ENCODE data around the gene RPL23.

Gene RPL23

DNA sequence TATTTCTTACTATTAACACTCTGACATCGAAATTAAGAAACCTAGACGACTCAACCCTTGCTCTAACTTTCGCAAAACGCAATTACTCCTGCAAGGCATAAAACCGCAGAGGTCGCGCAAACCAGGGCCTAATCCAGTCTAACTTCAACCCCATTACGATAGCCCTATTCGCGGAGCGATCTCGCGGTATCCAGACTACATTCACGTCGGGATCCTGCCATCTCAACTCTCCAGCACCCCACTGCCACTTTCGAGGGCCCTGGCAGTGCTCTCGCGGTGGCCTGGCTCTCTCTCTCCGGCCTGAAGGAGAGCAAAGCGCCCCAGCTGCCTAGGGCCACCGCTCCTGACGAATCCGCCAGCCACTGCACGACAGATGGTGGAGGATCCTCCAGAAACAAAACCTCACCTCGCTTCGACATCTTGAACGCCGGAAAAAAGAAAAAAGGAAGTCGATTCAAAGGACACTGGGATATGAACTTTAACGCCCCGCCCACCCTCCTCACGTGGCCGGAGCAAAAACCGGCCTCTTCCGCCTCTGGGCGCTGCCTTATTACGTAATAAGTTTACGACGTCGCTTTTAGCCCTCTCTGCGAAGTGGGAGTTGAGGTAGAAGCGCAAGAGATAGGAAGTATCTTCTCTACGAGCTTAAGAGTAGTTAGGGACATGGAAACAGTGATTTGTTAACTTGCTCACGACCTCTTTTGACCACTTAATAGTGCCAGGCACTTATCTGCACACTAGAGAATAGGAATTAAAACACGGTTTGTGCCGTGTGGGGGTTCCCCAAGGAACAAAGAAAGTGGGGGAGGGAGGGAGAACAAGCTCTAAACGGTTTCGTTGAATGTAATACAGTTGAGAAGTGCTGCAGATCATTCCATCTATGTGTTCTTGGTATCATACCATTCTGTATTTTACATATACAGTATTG is at the start of gene RPL23:
Gene RPL23 (minus strand): TSS at position 430 of the 928 bp plus-strand sequence. CDS start 11 bp downstream, at position 419.
- peak; percentile 80 for DNase-seq

DNA sequence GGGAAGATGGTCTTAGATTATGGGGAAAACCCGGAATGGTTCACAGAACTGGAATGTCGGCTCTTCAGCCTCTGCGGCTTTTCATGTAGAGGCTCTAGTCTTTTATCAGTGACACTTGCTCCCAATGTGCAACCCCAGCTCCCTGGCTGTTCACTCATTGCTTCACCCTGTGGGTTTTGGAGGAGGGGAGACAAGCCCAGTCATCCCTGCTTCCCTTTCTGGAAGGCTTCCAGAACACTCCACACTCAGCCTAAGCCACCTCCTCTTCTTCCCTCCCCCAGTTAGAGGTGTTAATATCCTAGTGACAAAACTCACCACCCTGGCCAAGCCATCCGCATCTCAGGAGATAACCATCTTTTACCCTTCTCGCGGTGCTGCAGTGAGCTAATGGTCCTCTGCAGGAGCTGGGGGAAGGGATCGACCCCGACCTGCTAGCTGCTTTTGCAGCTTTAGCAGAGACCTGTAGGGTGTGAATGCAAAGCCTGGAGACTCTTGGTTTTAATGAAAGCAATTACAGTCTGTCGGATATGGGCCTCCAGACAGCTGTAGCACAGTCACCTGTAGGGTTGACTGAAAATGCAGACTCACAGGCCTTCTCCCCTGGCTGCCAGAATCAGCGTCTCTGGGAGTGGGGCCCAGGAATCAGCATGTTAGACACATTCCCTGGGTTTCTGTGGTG is 47.6 kb upstream of the RPL23 start:
- DNase-seq: peak; percentile 84

DNA sequence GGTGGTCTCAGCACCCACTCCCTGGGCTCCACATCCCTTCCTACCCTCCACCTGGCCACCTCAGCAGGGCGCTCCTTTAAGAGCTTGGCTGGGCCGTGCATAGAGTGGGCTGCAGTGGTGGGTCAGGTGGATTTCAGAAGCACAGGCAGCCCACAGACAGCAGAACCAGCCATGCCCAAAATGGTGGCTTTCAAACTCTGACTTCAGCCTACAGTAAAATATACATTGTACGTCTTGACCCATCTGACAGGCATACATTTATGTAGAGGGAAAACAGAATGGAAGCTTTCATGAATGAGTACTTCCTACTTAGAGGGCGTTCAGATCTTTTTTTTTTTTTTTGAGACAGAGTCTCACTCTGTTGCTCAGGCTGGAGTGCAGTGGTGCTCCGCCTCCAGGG is 45.9 kb upstream of the RPL23 start:
- no peak for DNase-seq

DNA sequence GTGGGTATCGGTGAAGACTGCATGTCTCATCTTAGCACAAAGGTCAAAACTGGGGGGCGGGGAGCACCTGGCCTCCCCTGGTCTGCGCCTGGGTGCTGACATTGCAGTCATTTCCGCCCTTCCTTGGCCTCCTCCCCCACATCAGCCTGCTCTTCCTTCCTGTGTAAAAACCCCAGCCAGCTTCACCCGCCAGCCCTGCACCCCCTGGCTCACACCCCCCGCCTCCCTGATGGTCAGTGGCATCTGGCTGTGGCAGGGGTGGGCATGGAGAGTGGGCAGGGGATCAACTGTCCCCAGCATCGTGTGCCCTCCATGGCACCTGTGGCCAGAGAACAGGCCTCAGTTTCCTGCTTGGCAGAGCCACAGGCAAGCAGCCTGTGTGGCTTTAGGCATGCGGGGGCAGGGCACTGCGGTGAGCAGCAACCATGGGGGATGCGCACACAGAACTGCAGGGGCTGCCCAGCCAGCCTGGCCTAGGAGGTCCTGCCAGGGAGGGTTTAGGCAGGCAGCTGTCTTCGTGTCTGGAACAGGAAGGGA is 45.4 kb upstream of the RPL23 start:
- peak; percentile 91 for DNase-seq

DNA sequence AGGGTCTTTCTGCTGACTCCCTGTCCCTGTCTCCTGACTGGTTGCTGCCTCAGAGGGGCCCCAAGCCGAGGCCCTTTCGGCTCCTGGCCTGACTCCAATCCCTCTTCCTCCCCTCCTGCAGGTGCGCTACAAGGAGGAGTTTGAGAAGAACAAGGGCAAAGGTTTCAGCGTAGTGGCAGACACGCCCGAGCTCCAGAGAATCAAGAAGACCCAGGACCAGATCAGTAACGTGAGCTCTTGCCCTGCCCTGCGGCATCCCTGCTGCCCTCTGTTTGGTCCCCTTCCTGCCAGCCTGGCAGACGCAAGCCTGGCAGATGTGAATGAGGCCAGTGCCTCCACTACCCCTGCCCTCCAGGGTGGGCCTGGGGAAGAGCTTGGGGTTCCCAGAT is 44.8 kb upstream of the RPL23 start:
- DNase-seq: peak; percentile 58

DNA sequence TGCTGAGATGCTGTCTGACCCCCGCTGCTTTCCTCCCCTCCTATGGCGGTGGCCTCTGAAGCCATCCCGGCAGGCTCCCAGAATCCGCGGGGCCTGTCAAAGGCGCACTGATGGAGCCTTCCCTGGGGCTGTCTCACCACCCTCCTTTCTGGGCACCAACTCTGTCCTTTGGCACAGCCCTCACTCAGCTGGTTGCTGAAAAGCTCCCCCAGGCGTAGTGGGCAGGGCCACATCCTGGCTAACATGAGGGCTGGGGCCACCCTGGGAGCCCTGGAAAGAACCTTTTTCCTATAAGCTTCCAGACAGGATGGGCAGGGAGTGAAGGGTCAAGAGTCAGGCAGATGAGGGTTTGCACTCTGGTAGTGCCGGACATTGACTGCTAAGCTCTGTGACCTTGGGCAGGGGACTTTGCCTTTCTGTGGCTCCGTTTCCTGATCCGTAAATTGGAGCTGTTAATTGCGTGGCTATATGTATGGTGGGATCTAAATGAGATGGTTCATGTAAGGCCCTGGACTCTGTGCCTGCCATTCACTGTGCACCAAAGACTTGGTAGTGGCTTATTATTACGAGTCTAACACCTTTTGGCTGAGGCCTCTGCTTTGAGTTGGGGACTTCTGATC is 44.3 kb upstream of the RPL23 start:
- no peak for DNase-seq

DNA sequence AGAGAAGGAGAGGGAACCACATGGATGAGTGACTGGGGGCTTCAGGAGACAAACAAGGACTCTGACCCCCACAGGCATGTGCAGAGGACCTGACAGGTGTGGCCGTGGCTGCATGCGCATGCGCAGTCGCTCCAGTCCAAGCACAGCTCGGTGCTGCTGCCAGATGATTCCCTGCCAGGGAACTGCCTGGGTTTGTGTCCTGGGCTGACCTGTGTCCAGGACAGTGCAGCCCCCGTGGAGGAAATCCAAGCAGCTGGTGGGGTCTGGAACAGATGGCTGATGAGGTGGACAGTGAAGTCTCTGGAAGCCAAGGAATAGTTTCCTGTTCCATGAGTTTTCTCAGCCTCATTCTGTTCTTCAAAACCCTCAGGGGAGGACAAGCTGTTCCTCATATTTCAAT is 43.7 kb upstream of the RPL23 start:
- no peak for DNase-seq

DNA sequence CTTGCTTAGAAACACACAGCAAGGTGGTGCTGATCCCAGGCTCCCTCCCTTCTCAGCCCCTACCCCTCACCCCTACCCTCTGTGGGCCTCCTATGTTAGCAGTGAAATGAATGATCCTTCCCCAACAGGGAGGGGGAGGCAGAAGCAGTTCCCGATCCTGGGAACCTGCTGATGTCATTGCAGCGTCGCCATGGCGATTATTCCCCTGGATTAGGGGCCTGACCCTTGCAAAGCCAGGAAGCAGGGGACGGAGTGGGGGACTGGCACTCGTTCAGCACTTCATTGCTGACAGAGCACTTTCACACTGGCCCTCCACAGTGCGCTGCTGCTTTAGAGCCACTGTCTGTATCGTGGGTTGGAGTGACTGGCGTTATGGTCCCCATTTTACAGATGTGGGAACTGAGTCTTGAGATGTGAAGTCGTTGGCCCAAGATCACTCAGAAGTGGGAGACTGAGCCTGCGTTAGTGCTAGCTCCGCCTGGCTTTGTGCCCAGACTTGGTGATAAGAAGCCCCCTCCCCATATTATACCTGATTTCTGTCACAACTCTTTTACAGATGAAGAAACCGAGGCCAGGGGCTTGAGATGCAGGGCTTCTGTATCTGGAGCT is 42.9 kb upstream of the RPL23 start:
- DNase-seq: no peak

DNA sequence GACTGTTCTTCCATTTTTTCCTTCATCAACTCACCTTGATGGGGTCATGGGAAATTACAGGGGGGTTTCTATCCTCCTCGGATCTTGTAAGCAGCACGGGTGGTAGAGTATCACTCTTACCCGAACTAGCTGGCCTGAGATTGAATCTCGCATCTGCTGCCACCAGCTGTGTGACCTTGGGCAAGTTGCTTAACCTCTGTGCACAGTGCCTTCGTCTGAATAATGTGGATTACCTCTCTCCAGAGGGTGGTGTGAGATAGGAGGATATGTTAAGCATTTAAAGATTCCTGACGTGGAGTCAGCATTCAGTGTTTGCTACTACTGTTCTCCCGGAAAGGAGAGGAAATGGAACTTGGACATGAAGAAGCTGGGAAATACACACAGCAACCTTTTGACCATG is 40.8 kb upstream of the RPL23 start:
- DNase-seq: no peak

DNA sequence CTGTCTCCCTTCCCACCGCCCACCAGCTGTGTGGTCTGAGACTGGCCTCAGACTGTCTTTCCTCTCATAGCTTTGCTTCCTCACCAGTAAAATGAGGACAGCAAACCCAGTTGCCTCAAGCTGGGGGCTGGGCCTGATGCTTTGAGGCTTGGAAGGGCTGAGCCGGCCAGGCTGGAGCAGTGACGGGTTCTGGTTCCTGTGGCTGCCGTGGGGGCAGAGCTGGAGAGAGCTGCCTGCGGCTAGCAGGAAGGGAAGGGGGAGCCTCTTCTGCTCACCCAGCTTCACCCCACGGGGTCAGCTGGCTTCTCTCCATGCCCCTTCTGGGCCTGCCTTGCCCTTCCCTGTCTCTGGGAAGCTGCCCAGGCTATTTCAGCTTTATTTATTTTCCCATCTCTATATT is 40.1 kb upstream of the RPL23 start:
- peak; percentile 76 for DNase-seq

DNA sequence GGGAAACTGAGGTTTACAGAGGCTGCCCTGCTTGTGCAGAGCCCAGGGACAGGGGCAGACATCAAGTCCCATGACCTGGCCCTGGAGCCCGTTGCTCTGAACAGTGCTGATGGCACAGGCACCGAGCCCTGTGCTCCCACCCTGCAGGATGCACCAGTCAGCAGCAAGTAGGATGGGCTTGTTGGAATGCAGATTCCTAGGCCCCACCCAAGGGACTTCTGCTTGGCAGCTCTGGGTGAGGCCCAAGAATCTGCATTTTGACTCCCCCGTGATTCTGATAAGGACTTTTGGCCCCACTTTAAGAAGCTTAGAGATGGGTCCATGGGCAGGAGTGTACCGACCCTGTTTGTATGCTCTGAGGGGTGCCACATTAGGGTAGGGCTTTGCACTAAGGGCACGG is 39.6 kb upstream of the RPL23 start:
- DNase-seq: no peak

DNA sequence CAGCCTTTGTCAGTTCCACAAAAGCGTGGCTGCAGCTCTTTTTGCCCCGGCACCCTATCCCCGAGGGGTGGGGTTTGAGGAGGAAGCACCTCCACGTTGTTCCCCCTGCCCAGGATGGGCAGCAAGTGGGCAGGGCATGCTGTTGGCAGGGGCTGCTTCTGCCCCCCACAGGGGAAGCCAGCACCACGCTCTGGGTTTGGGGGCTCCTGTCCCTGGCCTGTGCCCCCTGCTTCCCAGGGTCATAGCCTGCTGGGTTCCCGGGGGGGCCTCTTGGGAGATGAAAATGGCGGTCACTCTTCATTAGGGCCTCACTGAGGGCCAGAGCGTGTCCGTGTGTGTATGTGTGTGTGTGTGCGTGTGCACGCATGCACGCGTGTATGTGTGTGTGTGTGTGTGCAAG is 39.1 kb upstream of the RPL23 start:
- no peak for DNase-seq

DNA sequence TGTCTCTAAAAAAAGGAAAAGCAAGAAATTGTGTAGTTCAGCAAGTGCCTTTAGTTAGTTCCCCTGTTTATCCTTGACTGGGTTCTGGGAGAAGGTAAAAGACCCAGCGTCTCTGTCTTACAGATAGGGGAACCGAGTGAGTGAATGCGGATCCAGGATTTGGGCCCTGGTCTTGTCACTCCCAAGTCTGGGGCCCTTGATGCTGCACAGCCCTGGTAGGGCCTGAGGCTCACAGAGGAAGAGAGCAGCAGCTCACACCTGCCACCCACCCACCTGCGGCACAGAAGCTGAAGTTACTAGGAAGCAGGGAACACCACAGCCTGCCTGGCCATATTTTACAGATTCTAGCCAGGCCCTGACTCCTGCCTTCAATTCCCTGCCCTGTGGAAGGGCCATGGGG is 38.6 kb upstream of the RPL23 start:
- no peak for DNase-seq

DNA sequence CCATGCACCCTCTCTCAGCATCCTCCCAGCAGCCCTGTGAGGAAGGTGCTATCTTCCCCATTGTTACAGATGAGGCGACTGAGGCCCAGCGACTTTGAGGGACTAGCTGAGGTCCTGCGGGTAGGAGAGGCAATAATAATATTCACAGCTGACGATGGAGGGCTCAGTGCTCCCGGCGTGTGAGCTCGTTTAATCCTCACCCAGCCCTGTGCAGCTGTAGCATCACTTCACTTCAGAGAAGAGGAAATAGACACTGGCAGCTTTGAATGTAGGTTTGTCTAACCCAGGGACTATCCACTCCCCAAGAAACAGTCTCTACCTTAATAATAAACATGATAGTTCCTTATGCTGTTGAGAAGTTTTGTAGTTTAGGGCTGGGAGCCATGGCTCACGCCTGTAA is 37.9 kb upstream of the RPL23 start:
- DNase-seq: no peak

DNA sequence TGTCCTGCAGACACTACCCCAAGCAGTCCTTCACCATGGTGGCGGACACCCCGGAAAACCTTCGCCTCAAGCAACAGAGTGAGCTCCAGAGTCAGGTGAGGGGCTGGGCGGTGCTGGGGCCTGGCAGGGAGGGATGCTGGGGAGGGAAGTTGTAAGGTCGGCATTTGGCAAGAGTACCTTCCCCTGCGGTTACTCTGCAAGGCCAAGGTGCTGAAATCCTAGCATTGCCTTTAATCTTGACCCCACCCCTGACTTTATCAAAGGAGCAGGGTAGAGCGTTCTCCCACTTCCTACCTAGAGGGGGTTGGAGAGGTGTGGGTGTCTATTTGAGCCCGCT is 36.9 kb upstream of the RPL23 start:
- no peak for DNase-seq

DNA sequence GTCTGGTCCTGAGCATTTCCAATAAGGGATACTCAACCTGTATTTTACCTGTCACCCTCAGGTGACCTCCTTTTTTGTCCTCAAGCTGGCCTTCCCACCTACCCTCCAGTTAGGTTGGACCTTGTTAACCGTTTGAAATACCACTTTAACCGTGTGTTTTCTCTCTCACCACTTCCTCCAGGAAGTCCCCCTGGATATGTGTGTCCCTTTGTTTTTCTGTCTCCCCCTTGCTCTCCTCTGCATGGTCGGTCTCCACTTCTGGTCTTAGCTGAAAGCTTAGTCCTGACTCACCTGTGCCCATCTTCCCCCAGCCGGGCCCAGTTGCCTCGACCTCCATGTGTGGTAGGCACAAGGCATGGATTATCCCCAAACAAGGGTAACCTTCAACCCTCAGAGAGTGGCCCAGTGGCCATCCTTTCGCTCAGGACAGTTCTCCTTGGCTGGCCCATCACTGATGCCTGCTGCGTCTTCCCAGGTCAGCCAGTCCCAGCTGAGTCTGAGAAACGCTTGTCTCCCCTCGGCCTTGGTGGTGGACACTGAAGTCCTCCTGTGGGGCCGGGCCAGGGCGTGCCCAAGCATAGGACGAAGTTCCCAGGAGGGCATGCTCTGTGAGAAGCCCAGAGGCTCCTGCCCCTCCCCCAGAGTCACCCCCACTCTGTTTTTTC is 36.4 kb upstream of the RPL23 start:
- no peak for DNase-seq

DNA sequence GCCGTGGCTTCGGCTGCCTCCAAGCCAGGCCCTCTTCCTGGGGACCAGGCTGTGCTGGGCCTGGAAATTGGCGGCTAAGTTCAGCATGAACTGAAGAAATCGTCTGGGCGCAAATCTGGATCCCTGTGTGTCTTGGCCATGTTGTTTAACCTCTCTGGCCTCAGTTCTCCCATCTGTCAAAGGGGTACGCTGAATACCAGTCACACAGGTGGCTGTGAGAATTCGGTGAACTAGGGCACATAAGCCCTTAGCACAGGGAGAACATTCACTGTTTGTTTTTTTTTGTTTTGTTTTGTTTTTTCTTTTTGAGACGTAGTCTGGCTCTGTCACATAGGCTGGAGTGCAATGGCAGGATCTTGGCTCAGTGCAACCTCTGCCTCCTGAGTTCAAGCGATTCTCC is 35.3 kb upstream of the RPL23 start:
- DNase-seq: no peak

DNA sequence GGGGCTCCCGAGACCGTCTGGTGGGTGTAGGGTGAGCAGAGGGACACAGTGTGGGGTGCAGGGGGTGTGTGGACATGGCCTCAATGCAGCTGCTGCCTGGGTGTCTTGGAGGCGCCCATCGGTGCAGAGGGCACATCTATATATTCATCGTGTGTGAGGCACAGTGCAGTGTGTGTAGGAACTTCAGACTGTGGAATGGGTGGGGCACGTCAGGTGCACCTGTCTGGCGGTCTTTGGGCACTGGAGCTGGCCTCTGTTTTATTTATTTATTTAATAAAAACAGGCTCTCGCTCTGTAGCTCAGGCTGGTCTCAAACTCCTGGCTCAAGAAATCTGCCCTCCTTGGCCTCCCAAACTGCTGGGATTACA is 33.1 kb upstream of the RPL23 start:
- no peak for DNase-seq

DNA sequence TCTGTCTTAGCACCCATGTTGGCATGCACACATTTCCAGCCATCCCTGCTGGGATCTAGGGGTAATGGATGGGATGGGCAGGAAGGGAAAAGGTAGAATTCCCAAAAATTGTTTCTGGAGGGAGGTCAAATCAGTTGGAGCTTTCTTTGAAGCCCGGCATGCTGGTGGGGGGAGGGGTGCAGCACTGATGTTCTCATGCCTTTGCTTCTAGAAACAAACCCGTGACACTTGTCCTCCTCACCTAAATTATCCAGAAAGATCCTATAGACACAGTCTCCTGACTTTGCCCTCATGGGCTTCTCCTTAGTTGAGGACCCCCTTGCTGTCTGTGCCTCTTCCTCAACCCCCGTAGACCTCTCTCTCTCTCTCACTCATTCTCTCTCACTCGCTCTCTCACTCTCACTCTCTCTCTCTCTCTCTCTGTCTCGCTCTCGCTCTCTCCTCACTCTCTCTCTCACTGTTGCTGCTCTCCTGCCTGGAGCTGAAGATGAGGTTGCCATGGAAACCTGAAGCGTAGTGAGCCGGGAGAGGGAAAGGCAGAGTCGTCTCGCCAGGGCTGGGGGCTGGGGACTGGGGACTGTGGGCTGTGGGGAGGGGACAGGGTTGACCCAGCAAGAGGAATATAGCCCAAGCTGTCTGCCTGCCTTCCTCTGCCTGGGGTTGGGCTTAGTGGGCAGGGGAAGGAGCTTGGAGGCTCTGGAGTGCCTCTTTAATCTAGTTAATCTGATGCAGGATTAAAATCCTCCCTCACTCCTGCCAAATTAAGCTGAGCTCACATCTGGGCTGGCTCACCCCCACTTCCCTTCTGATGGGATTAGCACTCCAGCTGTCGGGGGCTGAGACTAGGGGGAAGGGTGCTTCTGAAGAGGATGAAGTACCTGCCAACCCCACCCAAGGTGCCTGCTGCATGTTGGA is 32.5 kb upstream of the RPL23 start:
- no peak for DNase-seq

DNA sequence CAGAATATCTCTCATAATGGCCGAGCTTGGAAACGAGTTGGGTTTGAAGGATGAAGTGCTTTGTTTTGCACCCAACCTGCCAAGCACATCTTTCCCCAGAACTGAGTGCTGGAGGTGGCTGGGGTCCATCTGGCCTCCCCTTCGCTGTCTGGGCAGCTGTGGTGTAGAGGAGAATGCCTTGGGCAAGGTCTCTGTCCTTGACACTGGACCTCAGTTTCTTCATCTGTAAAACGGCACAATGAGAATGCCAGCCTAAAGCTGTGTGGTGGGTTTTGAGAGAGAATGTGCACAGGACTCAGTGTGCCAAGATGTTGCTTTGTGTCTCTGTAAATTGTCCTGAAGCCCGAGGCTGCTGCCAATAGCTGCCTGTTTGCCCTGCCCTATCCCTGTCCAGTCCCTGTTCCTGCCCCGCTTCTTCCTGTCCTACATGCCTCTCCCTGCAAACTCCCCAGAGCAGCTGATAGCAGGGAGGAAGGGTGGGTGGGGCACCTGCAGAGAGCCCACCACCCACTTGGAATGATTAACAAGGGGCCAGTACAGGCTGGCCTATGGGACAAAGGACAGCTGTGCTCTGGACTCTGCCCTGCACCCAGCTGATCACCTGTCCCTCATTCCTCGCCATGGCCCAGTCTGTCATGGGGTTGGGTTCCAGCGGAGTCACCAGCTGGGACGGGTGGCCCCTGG is 31.7 kb upstream of the RPL23 start:
- no peak for DNase-seq

Measured in NK-92 treated with Interleukin-12 subunit alpha and Interleukin-12 subunit beta, amount 100 ng/mL, for 24 hours (cell line).